Stimulated activated CD4-positive, alpha-beta T cell treated with anti-CD3 and anti-CD28 coated beads, TNF-alpha, amount 100 ng/mL, for 24 hours (primary cell): ENCODE data around the gene C3orf70.
"Not testable (repeated sequence)": the region's sequence is repeated elsewhere in the genome, so short reads cannot be mapped to it uniquely, and the experiment has no call there.

Experiments
- DNase-seq, 3 experiments: peaks; one replicate each; pipeline ENCODE4 v3.0.0-alpha.2; 2020; ENCODE audit warnings: low read depth in 3 of 3

The C3orf70 gene

DNA sequence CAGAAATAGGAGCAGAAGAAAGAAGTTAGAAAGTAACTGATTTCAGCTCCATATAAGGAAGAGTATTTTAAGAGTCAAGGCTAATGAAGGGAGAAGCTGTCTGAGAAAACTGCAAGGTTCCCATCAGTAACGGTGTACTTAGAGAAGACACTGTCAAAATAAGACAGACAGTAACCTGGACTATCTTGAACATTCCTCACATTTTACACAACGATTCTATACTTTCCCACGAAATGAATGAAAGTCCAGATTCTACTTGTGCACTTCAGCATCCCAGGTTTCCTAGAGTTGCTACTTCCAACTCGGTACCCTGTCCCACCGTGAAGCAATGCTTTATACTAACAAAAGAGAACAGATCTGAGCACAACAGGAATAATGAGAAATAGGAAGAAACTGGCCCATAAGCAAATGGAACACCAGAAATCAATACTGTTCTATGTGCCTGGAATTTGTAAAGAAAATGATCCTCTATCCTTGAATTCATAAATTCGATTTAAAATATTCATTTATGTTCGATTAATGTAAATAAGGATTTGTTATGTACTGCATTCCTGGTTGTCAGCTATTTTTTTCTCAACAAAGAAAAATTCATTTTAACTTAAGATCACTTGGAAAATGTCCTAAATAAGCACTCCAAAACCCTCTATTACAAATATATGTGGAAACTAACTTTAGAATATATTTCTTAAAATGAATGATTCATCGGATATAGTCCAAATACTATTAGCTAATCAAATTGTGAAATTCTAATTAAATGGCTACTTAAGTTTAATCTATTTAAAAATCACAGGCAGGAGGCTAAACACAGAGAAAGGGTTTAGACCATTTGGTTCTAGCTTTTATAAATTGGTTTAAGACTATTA is 1.5 kb downstream of the C3orf70 start:
- DNase-seq = no peak

DNA sequence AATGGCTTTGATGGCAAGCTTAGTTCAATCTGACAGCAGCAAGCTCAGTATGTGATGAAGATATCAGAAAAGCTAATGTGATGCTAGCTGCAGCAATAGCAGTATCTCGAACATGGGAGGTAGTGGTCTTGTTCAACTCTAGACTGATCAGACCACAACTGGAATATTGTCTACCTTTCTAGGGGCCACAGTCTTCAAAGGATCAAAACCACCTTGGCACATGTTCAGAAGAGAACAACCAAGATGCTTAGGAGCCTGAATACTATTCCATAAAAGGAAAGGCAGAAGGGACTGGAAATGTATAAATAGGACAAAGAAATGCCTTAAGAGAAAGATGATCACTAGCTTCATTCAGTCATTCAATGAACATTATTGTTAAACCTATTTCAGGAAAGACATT is 2.3 kb downstream of the C3orf70 start:
- no peak for DNase-seq

DNA sequence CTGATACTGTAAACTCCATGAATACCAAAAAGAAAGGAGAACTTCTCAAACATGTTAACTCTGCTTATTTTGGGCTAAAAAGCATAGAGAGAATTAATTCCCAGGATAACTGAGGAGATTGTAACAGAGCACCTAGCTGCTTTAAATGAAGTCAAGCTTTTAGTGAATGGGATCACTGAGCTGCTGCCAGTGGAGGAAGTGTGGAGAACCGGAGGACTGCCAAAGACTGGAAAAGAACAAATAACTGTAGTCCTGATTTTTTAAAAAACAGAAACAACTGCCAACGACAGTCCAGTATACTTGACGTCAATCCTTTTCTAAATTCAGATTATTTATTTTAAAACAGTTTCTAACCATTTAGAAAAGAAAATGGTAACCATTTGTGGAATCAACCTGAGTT is 3.3 kb downstream of the C3orf70 start:
- DNase-seq = no peak

DNA sequence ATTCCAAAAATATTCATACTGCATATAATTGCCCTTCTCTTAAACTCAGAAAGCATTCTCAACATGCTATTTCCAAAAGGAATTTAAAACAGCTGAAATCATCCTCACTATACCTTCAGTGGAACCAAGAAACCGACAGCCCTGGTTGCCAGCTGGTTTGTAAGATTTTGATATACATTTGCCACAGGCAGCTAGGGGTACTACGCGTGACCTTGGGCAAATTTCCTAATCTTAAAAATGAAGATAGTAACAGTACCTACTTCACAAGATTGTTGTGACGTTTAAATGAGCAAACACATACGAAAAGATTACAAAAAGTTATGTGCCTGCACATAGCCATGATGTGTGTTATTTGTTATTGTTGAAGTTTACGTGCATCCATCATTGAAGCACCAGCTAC is 7.3 kb downstream of the C3orf70 start:
- no peak for DNase-seq

DNA sequence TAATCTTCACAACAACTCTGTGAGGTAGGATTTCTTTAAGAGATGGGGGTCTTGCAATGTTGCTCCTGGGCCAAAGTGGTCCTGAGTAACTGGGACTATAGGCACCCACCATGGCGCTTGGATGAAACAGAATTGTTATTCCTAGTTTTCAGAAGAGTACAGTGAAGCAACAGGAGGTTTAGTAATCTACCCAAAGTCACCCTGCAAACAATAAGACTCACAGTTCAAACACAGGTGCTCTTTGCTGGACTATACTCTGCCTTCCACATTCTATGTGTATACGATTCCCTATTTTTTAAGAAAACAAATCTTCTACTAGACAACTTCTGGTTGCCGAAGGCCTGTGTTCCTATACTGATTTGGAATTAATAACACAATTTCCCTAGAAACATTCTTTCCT is 8.1 kb downstream of the C3orf70 start:
- no peak for DNase-seq

DNA sequence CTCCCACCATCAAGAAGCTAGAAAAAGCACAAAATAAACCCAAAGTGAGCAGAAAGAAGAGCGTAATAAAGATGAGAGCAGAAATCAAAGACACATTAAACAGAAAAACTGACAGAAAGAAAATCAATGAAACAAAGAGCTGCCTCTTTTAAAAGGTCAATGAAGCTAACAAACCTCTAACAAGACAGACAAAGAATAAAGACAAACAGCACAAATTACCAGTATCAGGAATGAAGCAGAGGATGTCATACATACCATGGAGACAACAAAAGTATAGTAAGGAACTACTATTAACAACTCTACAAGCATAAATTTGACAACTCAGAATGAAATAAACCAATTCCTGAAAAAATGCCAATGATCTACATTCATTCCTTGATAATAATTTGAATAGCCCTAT is 15.0 kb downstream of the C3orf70 start:
- no peak for DNase-seq

DNA sequence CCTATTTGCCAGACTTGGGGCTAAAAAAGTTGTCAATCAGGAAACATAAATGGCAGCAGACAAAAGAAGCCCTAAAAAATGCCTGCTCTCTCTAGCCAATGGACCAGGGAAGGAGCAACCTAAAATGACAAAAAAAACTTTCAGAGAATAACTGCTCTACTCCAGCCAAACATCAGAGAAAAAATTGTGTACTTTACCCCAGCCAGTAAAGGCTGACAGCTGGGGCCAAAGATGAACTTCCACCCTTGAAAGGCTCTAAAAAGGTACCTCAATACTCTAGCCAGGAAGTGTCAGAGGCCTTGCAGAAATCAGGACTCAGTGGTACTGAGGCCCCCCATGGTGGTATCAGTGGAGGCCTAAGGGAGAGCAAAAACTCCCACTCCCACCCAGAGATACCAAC is 18.4 kb downstream of the C3orf70 start:
- no peak for DNase-seq

DNA sequence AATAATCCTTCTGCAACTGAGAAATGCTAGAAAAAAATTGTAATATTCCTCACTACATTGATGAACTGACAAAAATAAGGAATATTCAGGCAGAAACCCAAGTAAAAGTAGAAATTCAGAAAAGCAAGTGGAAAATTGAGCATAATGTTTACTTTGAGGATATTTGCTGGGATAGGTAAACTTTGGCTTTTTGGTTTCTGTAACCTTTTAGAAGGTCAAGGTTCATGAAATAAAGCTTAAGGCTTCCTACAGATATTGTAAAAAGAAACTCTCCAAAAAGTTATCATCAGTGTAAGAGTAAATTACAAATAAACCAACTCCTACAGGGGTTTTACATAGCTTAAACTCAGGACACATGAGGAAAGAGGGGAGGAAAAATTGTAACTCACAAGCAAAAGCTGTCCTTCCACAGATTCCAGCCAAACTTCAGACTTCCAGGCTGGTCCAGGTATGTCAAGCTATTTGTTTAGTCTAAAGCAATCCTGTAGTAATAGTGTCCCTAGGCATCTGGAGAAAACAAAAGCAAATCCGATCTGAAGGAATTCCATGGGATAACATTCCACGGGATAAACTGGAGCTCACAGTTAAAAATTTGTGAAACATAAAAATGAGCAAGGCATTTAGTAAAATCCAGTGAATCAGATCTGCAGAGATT is 21.1 kb downstream of the C3orf70 start:
- no peak for DNase-seq

DNA sequence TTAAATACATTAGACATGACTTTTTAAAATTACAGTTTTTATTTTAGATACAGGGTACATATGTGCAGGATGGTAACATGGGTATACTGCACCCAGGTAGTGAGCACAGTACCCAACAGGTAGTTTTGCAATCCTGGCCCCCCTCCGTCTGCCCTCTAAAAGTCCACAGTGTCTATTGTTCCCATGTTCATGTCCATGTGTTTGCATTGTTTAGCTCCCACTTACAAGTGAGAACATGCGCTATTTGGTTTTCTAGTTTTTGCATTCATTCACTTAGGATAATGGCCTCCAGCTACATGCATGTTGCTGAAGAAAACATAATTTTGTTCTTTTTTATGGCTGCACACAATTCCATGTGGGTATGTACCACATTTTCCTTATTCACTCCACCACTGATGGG is 23.8 kb downstream of the C3orf70 start:
- no peak for DNase-seq

DNA sequence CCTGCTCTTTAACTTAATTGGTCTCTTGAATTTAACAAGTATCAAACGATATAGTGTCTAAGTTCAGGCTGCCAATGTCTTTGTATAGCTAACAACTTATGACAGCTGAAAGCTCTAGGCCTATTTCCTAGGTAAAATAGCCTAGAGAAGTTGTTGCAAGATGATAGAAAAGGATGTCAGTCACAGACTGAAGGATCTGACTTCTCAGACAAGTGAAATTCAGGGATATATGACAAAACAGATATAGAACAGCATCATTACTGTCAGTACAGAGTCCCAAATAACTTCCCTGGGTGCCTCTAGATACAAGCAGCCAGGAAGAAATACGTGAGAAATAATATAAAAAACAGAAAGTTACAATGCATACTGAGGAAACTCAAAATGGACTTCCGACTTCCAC is 26.7 kb downstream of the C3orf70 start:
- no peak for DNase-seq

DNA sequence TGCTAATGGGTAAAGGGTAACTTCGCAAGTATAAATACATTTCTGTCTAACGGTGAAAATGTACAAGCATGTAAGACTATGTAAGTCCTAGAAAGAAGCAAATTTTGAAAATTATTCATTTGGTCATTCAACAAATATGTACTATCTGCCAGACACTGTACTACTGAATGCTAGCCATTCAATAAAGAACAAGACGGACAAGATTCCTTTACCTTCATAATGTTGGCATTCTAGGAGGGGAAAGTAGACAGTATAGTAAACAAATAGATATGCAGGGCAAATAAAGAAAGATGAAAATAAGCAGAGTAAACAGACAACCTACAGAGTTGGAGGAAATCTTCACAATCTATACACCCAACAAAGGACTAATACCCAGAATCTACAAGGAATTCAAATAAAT is 32.7 kb downstream of the C3orf70 start:
- no peak for DNase-seq

DNA sequence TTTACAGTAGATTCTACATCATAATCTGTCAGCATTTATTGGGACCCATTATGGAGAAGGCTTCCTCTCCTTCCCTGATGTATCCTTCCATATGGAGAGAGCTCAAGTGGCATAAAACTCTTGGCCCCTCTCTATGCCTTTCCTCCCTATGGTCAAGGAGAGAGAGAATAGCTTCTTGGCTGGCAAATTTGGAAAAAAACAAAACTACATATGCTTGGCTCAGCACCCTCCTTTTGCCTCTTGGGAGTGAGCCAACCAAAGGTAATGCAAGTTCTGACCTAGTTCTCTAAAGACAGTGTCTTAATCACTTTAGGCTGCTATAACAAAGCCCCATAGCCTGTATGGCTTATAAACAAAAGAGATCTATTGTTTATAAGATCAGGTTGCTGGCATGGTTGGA is 37.5 kb downstream of the C3orf70 start:
- DNase-seq = no peak

DNA sequence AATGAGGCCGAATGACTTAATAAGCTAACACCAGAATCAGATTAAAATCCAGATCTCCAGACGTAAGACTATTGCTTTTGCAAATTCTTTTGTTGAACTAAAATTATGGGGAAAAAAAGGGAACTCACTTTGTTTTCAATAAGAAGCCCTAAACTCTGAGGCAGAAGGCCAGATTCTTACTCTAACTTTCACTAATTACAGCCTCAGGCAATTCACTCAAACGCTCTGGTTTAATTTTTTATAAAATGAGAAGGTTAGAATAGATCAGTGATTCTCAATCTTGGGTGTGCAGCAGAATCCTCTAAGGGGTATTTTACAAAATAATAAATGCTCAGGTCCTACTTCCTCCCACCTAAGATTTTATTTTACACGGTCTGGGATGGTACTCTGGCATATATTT is 38.1 kb downstream of the C3orf70 start:
- DNase-seq = no peak

DNA sequence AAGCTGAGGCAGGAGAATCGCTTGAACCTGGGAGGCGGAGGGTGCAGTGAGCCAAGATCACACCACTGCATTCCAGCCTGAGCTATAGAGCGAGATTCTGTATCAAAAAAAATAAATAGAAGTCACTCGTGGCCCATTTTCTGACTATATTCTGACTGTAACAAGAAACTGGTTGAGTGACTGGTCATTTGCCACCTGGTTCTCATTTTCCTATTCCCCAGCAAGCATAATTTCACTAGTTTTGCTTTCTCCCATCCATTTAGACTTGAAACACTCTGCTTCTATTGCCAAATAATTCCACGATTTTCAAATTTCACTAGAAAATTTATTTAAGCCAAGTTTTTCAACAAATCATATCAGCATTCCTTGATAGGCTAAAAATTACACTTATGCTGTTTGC is 40.7 kb downstream of the C3orf70 start:
- DNase-seq = no peak

DNA sequence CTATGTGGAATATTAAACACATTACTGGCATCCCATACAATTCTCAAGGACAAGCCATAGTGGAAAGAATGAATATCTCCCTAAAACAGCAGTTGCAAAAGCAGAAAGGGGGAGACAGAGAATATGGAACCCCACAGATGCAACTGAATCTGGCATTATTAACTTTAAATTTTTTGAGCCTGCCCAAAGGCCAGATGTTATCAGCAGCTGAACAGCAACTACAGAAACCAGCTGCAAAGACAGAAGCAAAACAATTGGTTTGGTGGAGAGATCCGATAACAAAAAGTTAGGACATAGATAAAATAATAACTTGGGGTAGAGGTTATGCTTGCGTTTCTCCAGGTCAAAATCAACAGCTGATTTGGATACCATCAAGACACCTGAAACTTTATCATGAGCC is 43.8 kb downstream of the C3orf70 start:
- not testable (repeated sequence) for DNase-seq

DNA sequence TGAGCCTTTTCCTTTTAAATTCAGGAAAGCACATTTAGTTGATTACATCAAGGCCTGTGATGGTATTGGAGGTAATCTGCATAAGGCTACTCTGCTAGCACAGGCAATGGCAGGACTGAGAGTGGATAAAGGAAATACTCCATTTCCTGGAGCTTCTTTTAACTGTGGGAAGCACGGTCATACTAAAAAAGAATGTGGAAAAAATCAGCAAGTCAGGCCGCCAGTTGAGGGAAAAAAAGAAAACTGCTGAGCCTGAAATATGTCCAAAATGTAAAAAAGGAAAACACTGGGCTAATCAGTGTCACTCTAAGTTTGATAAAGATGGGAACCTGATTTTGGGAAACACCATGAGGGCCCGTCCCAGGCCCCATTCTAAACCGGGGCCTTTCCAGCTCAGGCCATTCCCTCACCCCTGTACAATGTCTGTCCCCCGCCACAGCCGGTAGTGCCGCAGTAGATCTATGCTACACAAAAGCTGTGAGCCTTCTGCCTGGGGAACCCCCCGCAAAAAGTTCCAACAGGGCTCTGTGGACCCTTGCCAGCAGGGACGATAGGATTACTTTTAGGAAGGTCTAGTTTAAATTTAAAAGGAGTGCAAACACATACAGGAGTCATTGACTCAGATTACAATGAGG is 46.5 kb downstream of the C3orf70 start:
- not testable (repeated sequence) for DNase-seq

DNA sequence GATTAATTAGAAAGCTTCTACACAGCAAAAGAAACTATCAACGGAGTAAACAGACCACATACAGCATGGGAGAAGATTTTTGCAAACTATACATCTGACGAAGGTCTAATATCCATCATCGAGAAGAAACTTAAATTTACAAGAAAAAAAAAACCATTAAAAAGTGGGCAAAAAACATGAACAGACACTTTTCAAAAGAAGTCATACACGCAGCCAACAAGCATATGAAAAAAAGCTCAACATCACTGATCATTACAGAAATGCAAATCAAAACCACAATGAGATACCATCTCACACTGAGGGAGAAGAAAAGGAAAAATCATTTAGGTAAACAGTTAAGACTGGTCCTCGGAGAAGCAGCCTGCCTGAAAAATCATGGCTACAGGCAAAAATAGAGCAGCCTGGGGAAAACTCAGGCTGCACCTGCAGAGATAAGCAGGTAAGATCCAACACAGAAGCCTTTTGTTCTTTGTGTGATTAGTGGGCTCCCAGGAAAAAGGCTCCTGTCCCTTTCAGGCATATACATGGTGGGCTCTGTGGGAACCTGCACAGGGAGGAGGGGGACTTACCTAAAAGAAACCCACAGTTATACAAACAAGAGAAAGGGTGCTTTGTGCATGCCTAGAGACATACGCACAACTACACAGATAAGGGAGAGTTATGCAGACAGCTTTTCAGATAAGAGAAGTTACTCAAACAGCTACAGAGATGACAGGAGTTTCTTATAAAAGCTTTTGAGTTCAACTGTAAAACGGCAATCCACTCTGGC is 49.3 kb downstream of the C3orf70 start:
- DNase-seq = no peak

DNA sequence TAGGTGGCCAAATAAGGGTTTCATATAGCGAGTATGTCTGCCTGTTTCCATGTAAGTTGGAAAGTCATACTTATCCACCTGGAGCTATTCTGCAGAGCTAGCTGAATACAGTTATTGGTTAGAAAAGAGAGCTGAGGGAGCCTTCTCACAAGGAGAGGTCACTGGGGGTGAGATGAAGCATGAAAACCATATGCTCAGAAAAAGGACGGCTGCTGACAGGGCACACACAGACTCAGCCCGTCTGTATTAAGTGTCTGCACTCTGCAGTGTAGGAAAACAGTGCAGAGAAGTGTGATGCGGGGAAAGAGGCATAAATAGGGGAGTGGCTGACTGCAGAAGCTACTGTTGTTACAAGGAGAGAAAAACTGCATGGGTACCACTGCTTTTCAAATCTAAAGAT is 58.2 kb downstream of the C3orf70 start:
- DNase-seq = no peak

DNA sequence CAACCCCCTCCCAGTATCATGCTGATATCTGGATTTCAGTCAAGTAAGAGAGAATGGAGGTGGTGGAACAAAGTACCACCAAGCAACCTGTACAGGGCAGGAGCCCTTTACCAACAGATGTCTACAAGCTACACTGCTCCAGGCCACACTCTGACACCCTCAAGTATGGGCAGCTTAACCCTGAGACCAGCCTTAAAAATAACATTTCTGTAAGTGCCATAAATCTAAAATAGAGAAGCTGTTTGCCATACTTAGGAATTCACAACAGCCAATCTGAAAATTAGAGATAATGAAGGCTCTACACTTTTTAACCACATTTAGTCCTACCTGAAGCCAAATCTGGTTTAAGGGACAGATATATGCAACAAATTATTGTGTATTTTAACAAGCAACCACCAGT is 59.7 kb downstream of the C3orf70 start:
- DNase-seq = no peak

DNA sequence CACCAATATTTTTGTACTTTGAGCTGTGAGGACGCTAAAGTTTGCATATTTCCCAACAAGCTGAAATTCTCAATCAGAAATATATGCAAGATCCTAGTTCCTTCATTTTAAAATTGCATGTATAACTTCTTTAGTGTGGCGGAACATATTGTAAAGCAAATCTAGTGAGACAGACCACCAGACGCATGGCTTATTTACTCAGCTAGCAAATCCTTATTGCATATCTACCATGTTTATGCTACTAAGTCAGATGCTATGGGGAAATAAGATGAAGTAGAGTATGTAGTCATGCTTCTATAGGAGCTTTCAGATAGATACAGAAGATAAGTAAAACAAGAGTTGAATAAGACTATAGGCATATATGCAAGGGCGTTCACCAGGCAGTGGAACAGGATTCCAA is 62.0 kb downstream of the C3orf70 start:
- DNase-seq = no peak

DNA sequence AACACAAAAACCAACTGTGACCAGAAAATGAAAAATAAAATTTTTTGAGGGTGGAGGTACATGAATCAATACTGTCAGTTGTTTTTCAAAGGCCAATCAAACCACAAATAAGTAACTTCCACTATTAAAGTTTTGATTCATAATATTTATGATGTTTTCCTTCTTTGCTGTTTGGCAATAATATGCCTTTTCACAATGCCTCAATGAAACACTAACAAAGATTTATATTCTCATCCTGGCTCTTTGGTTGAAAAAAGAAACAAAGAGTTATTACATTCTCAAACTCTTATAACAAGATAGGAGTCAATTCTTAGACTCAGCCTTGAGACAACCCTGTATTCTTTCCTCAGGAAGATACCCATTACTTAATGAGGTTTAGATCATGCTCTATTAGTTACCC is 63.1 kb downstream of the C3orf70 start:
- DNase-seq = no peak

DNA sequence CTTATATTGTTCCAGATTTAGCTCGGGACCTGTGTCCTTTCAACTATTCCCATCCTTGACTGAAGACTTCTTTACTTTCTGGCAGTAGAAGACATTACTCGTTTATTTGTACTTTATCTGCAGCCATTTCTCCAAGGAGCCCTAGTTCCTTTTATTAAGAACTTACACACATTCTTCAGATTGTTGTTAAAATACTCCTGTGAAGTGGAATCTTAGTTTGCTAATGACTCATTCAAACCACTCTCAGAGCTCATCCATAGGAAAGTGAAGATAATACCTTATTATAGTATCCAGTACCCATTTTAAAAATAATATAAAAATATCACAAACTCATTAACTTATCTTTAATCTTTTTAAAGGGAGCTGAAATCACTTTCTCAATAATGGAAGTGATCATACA is 63.5 kb downstream of the C3orf70 start:
- no peak for DNase-seq
